Fibroblast of lung (primary cell): ENCODE results near the gene SRGAP1. TPM values are rescaled to one million over a fixed set of nuclear protein-coding genes. Genes with fewer than 3 reads are reported as not detected.

ENCODE experiments used
- DNase-seq, 2 donors: peaks; one replicate each; pipeline versions ENCODE4 v3.0.0 to v3.0.0-alpha.2; 2010; ENCODE audit warnings: low read depth in 2 of 2
- H2AFZ ChIP-seq: 2 replicates; pipeline ENCODE4 v1.5.1; 2012; ENCODE audit warnings: low read length, control low read depth, inconsistent platforms
- H3K27ac ChIP-seq: 2 replicates; pipeline ENCODE4 v1.5.1; 2011; ENCODE audit warnings: low read length, control low read depth; ENCODE audit not compliant: insufficient read depth
- H3K27me3 ChIP-seq: 2 replicates; pipeline ENCODE4 v1.5.1; 2011; ENCODE audit warnings: mild to moderate bottlenecking, low read length; ENCODE audit not compliant: control insufficient read depth, insufficient read depth
- H3K36me3 ChIP-seq: 2 replicates; pipeline ENCODE4 v1.5.1; 2011; ENCODE audit warnings: low read length; ENCODE audit not compliant: control insufficient read depth, insufficient read depth
- H3K4me1 ChIP-seq: 2 replicates; pipeline ENCODE4 v1.5.1; 2011; ENCODE audit warnings: low read length; ENCODE audit not compliant: control insufficient read depth, insufficient read depth; ENCODE audit errors: extremely low read depth
- H3K4me2 ChIP-seq: 2 replicates; pipeline ENCODE4 v1.5.1; 2011; ENCODE audit warnings: low read length, control low read depth; ENCODE audit not compliant: insufficient read depth; ENCODE audit errors: extremely low read depth
- H3K4me3 ChIP-seq, 4 experiments: fragments of 200-600 bp in 1 of 4; sonication (generic) in 1 of 4; replicated peaks in 1 of 4; 2 replicates each; pipeline ENCODE4 v1.5.1; 2011 to 2016; ENCODE audit warnings: low read length in 4 of 4, low read depth in 3 of 4, mild to moderate bottlenecking in 3 of 4, control low read depth in 2 of 4, inconsistent platforms in 1 of 4, mixed read lengths in 1 of 4; ENCODE audit not compliant: insufficient read depth in 1 of 4; ENCODE audit errors: control extremely low read depth in 1 of 4
- H3K79me2 ChIP-seq: 2 replicates; pipeline ENCODE4 v1.5.1; 2012; ENCODE audit warnings: mild to moderate bottlenecking, low read length, inconsistent platforms; ENCODE audit not compliant: control insufficient read depth, insufficient read depth
- H3K9ac ChIP-seq: 2 replicates; pipeline ENCODE4 v1.5.1; 2011; ENCODE audit warnings: mild to moderate bottlenecking, low read length, control low read depth; ENCODE audit not compliant: insufficient read depth
- H3K9me3 ChIP-seq: 2 replicates; pipeline ENCODE4 v1.5.1; 2012; ENCODE audit warnings: low read depth, low read length; ENCODE audit not compliant: control insufficient read depth, insufficient read depth
- H4K20me1 ChIP-seq: 2 replicates; pipeline ENCODE4 v1.5.1; 2011; ENCODE audit warnings: low read length; ENCODE audit not compliant: control insufficient read depth, insufficient read depth; ENCODE audit errors: extremely low read depth
- CTCF ChIP-seq, 2 donors: IDR thresholded peaks in 1 of 2; conservative IDR thresholded peaks in 1 of 2; 1 replicate in 1 of 2; 2 replicates in 1 of 2; pipeline ENCODE4 v1.5.1; 2011 to 2012; ENCODE audit warnings: low read length in 2 of 2, control low read depth in 1 of 2, inconsistent platforms in 1 of 2, low read depth in 1 of 2, mild to moderate bottlenecking in 1 of 2
- EZH2 ChIP-seq: IDR thresholded peaks from 2 replicates; pipeline ENCODE4 v1.5.1; 2012; ENCODE audit warnings: low read length, control low read depth, mild to moderate bottlenecking; ENCODE audit errors: missing control alignments
- polyA plus RNA-seq, 2 donors: library from polyadenylated mRNA; depleted of rRNA in 1 of 2; stranded (reverse) in 1 of 2; unstranded in 1 of 2; fragments of >200 nt; gene quantifications; 2 replicates each; pipeline ENCODE4 v1.2.1, GENCODE V29; 2011 to 2012; ENCODE audit warnings: missing spikeins in 1 of 2
- total RNA-seq: library from RNA; depleted of rRNA; stranded (reverse); fragments of >200 nt; gene quantifications from 2 replicates; pipeline ENCODE4 v1.2.1, GENCODE V29; 2014

The SRGAP1 gene
- total and polyA plus RNA-seq, 2 donors (not counting 1 experiment from before 2014, with no cell fraction given): 18.9 to 30.2 TPM

- no peaks in the 10 kb centered on the region for H3K9me3 ChIP-seq
- DNase-seq: no peak
- H4K20me1 ChIP-seq: no peaks in the 10 kb centered on the region
- H3K4me1 ChIP-seq: peaks cover 5% of the 10 kb centered on the region
- H3K36me3 ChIP-seq: peaks cover 1% of the 10 kb centered on the region
- no peaks in the 10 kb centered on the region for H3K27me3 ChIP-seq
- no peak overlapping the region for H2AFZ ChIP-seq
- H3K9ac ChIP-seq: no peak overlapping the region
- no peak overlapping the region for H3K4me2 ChIP-seq
- H3K4me3 ChIP-seq: no peak overlapping the region
- no peak overlapping the region for H3K27ac ChIP-seq
- peak; percentile 18 to 47 for TF ChIP-seq CTCF (conservative IDR thresholded peaks at IDR 0.05 in 1 of 2, IDR thresholded peaks at IDR 0.05 in 1 of 2; ENCODE audit: low read depth in 1 of 2, low read length in 2 of 2)
- TF ChIP-seq EZH2: no peak
- no peaks in the 10 kb centered on the region for H3K79me2 ChIP-seq
Observed at GRCh38 chr12:64077922-64078321, 233.4 kb downstream of the SRGAP1 start.

GRCh38 chr12:64080319-64081007, 236.0 kb downstream of the SRGAP1 start:
- H3K27ac ChIP-seq: no peak overlapping the region
- H3K4me1 ChIP-seq: peaks cover 13% of the 10 kb centered on the region
- H3K4me3 ChIP-seq: no peak overlapping the region
- no peaks in the 10 kb centered on the region for H4K20me1 ChIP-seq
- no peak for TF ChIP-seq CTCF (conservative IDR thresholded peaks at IDR 0.05 in 1 of 2, IDR thresholded peaks at IDR 0.05 in 1 of 2; ENCODE audit: low read depth in 1 of 2, low read length in 2 of 2)
- TF ChIP-seq EZH2: no peak
- no peak overlapping the region for H2AFZ ChIP-seq
- no peak overlapping the region for H3K4me2 ChIP-seq
- no peaks in the 10 kb centered on the region for H3K79me2 ChIP-seq
- H3K36me3 ChIP-seq: peaks cover 1% of the 10 kb centered on the region
- H3K9me3 ChIP-seq: no peaks in the 10 kb centered on the region
- no peak overlapping the region for H3K9ac ChIP-seq
- H3K27me3 ChIP-seq: no peaks in the 10 kb centered on the region
- no peak for DNase-seq

- H2AFZ ChIP-seq: no peak overlapping the region
- no peak overlapping the region for H3K9ac ChIP-seq
- H3K4me1 ChIP-seq: peaks cover 13% of the 10 kb centered on the region
- no peak overlapping the region for H3K4me3 ChIP-seq
- no peaks in the 10 kb centered on the region for H3K9me3 ChIP-seq
- H3K27me3 ChIP-seq: no peaks in the 10 kb centered on the region
- no peaks in the 10 kb centered on the region for H4K20me1 ChIP-seq
- H3K27ac ChIP-seq: no peak overlapping the region
- no peak overlapping the region for H3K4me2 ChIP-seq
- no peaks in the 10 kb centered on the region for H3K79me2 ChIP-seq
- peaks cover 1% of the 10 kb centered on the region for H3K36me3 ChIP-seq
- TF ChIP-seq CTCF (conservative IDR thresholded peaks at IDR 0.05 in 1 of 2, IDR thresholded peaks at IDR 0.05 in 1 of 2; ENCODE audit: low read depth in 1 of 2, low read length in 2 of 2) (no peak), EZH2 (no peak)
- peak in 1 of 2 donors; percentile 21 for DNase-seq
Observed at GRCh38 chr12:64081008-64081404, 236.5 kb downstream of the SRGAP1 start.
